PC-3 (cell line): ENCODE results near the gene PCCA. TPM values are rescaled to one million over a fixed set of nuclear protein-coding genes. Genes with fewer than 3 reads are reported as not detected.

Experiments
- ATAC-seq: fragments of 200-7000 bp; cut with Tn5 transposase; 2 replicates; pipeline ENCODE4 v1.9.1; 2020; ENCODE audit warnings: mild to moderate bottlenecking, moderate library complexity
- Bru-seq: library from RNA; stranded (reverse); fragments of 400-500 nt; gene quantifications from one replicate; lab custom pipeline; 2021; lab: Mats Ljungman, UMichigan
- BruChase-seq, 2 experiments: library from RNA; stranded (reverse); fragments of 400-500 nt; gene quantifications; one replicate each; lab custom pipeline; 2021; lab: Mats Ljungman, UMichigan
- BruUV-seq: library from RNA; stranded (reverse); fragments of 400-500 nt; replicated peaks from 2 replicates; lab custom pipeline; 2021; lab: Mats Ljungman, UMichigan
- CTCF ChIA-PET: fragments of 300-600 bp; sonication (Branson Sonifier 250); formaldehyde crosslinking; loops from one replicate; lab custom pipeline; 2022; ENCODE audit warnings: antibody characterized with exemption; lab: Charles Lee
- POLR2A ChIA-PET: fragments of 300-600 bp; sonication (Branson Sonifier 250); formaldehyde crosslinking; loops from one replicate; lab custom pipeline; 2022; ENCODE audit warnings: antibody characterized with exemption; ENCODE audit not compliant: unreplicated experiment; lab: Charles Lee
- DNase-seq: peaks from one replicate; pipeline ENCODE4 v3.0.0-alpha.2; 2015
- H2AFZ ChIP-seq: fragments of 300-600 bp; sonication (generic); 2 replicates; pipeline ENCODE4 v1.6.0; 2016; ENCODE audit warnings: antibody characterized with exemption, low read length
- H3F3A ChIP-seq: fragments of 300-600 bp; sonication (generic); one replicate; pipeline ENCODE4 v1.6.0; 2017; ENCODE audit warnings: antibody characterized with exemption, low read length, control low read depth, mild to moderate bottlenecking; ENCODE audit not compliant: unreplicated experiment
- H3K27ac ChIP-seq: fragments of 300-600 bp; sonication (generic); 2 replicates; pipeline ENCODE4 v1.5.1; 2016; ENCODE audit warnings: mild to moderate bottlenecking, low read length
- H3K27me3 ChIP-seq: fragments of 300-600 bp; sonication (generic); 2 replicates; pipeline ENCODE4 v1.6.1; 2016; ENCODE audit warnings: low read length, mixed read lengths
- H3K36me3 ChIP-seq: fragments of 300-600 bp; sonication (generic); 2 replicates; pipeline ENCODE4 v1.6.1; 2016; ENCODE audit warnings: low read depth, mixed run types, low read length, mixed read lengths
- H3K4me1 ChIP-seq: fragments of 300-600 bp; sonication (generic); 2 replicates; pipeline ENCODE4 v1.5.1; 2016; ENCODE audit warnings: low read length; ENCODE audit not compliant: insufficient read depth
- H3K4me2 ChIP-seq: fragments of 300-600 bp; sonication (generic); 2 replicates; pipeline ENCODE4 v1.6.0; 2016; ENCODE audit warnings: low read length
- H3K4me3 ChIP-seq: fragments of 300-600 bp; sonication (generic); 2 replicates; pipeline ENCODE4 v1.5.1; 2016; ENCODE audit warnings: mild to moderate bottlenecking, low read length, mixed read lengths
- H3K79me2 ChIP-seq: fragments of 300-600 bp; sonication (generic); 2 replicates; pipeline ENCODE4 v1.6.1; 2017; ENCODE audit warnings: low read length, mixed read lengths
- H3K9ac ChIP-seq: fragments of 300-600 bp; sonication (generic); 2 replicates; pipeline ENCODE4 v1.6.0; 2016; ENCODE audit warnings: mild to moderate bottlenecking, low read length
- H3K9me2 ChIP-seq: fragments of 300-600 bp; sonication (generic); replicated peaks from 2 replicates; pipeline ENCODE4 v1.6.1; 2016; ENCODE audit warnings: mixed run types, low read length, mixed read lengths
- H3K9me3 ChIP-seq: fragments of 300-600 bp; sonication (generic); 2 replicates; pipeline ENCODE4 v1.6.1; 2016; ENCODE audit warnings: low read length, mixed read lengths
- H4K20me1 ChIP-seq: fragments of 300-600 bp; sonication (generic); 2 replicates; pipeline ENCODE4 v1.6.1; 2016; ENCODE audit warnings: low read length, mixed read lengths
- EZH2 ChIP-seq: fragments of 300-600 bp; sonication (generic); IDR thresholded peaks from one replicate; pipeline ENCODE4 v1.6.1; 2017; ENCODE audit warnings: antibody characterized with exemption, mild to moderate bottlenecking, low read length; ENCODE audit not compliant: unreplicated experiment
- EZH2phosphoT487 ChIP-seq: fragments of 300-600 bp; sonication (generic); IDR thresholded peaks from 2 replicates; pipeline ENCODE4 v1.6.1; 2018; ENCODE audit warnings: mild to moderate bottlenecking, antibody characterized with exemption, low read length, borderline replicate concordance
- intact Hi-C: fragments of 100-400 bp; cut with micrococcal nuclease; formaldehyde crosslinking; loops from 2 replicates; pipeline ENCODE4 v1.9.0; 2023
- long read RNA-seq: library from polyadenylated mRNA; unstranded; transcript quantifications from one replicate; pipeline ENCODE4 v2.0.0, GENCODE V29; 2021; ENCODE audit not compliant: unreplicated experiment
- total RNA-seq: library from RNA; depleted of rRNA; stranded (reverse); fragments of >200 nt; gene quantifications from 2 replicates; pipeline ENCODE4 v1.2.3, GENCODE V29; 2014; rRNA removed
- TF ChIP-seq, protein P1 (sequence below): fragments of 300-600 bp; sonication (generic); conservative IDR thresholded peaks from 2 replicates; pipeline ENCODE4 v1.5.1; 2017; ENCODE audit warnings: antibody characterized with exemption, low read depth, mild to moderate bottlenecking, low read length

PCCA gene
- total RNA-seq, result 7.5 and 10.5 TPM in 2 replicates
- Bru-seq, nascent RNA, result percentile 66 among the genes with signal in this experiment
- percentile 49 among the genes with signal in this experiment for BruChase-seq, experiment 1, labeled RNA remaining after a 6-hour chase
- BruChase-seq, experiment 2, labeled RNA remaining after a 2-hour chase, result percentile 63 among the genes with signal in this experiment
- long read RNA-seq, transcript PCCA-202 (24 exons, 2,494 nt), result major isoform, 20 of 42 reads
- long read RNA-seq, partial matches to known transcripts, result 3 of 42 reads
- long read RNA-seq, other reads (novel, unspliced or antisense), result 17 of 42 reads

GRCh38 chr13:100088644-100089464 lies at the start of gene PCCA:
PCCA (plus strand) TSS chr13:100089093; CDS start chr13:100089121, 28 bp downstream.
- Histone ChIP-seq H3K9me3 (no peaks in the 10 kb centered on the region), H3K9me2 (no peaks in the 10 kb centered on the region), H3K27ac (no peak within 1 kb of the TSS), H2AFZ (peak within 1 kb of the TSS; percentile 88), H3K27me3 (no peaks in the 10 kb centered on the region), H3K9ac (peak within 1 kb of the TSS; percentile 60), H4K20me1 (peaks cover 4% of the 10 kb centered on the region; the same call in 1 of the 2 replicates), H3K36me3 (no peaks in the 10 kb centered on the region), H3F3A (no peaks in the 10 kb centered on the region), H3K4me3 (peak within 1 kb of the TSS; percentile 88), H3K79me2 (peaks cover 38% of the 10 kb centered on the region), H3K4me1 (peaks cover 11% of the 10 kb centered on the region; the same call in 1 of the 2 replicates), H3K4me2 (peak within 1 kb of the TSS; percentile 100)
- DNase-seq (peak; percentile 86), ATAC-seq (peak; percentile 92)
- CTCF ChIA-PET, result interaction anchor here (1.2 kb wide), 1 partner anchor 147 kb away, joined by 4 read pairs; no protein-coding TSS in a partner anchor
- no TSS peak for BruUV-seq
- POLR2A ChIA-PET, result interaction anchor here (0.6 kb wide), 1 partner anchor 146 kb away, joined by 7 read pairs; no protein-coding TSS in a partner anchor
- TF ChIP-seq, protein P1, sequence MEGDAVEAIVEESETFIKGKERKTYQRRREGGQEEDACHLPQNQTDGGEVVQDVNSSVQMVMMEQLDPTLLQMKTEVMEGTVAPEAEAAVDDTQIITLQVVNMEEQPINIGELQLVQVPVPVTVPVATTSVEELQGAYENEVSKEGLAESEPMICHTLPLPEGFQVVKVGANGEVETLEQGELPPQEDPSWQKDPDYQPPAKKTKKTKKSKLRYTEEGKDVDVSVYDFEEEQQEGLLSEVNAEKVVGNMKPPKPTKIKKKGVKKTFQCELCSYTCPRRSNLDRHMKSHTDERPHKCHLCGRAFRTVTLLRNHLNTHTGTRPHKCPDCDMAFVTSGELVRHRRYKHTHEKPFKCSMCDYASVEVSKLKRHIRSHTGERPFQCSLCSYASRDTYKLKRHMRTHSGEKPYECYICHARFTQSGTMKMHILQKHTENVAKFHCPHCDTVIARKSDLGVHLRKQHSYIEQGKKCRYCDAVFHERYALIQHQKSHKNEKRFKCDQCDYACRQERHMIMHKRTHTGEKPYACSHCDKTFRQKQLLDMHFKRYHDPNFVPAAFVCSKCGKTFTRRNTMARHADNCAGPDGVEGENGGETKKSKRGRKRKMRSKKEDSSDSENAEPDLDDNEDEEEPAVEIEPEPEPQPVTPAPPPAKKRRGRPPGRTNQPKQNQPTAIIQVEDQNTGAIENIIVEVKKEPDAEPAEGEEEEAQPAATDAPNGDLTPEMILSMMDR, result no peak
- TF ChIP-seq EZH2 (no peak), EZH2phosphoT487 (no peak)
- intact Hi-C loops, result loop anchor here (5.0 kb wide), 1 partner anchor 148 kb away; no protein-coding TSS in a partner anchor

GRCh38 chr13:100039740-100040139 lies 49.2 kb upstream of the PCCA start:
- DNase-seq (peak; percentile 53), ATAC-seq (peak; percentile 64)
- Histone ChIP-seq H2AFZ (peak overlapping the region; percentile 63; the same call in 1 of the 2 replicates), H3F3A (no peaks in the 10 kb centered on the region), H3K9ac (no peak overlapping the region), H4K20me1 (no peaks in the 10 kb centered on the region), H3K9me2 (no peaks in the 10 kb centered on the region), H3K27ac (no peak overlapping the region), H3K79me2 (no peaks in the 10 kb centered on the region), H3K4me3 (peak overlapping the region; percentile 30; the same call in 1 of the 2 replicates), H3K9me3 (no peaks in the 10 kb centered on the region), H3K4me1 (peaks cover 9% of the 10 kb centered on the region; the same call in 1 of the 2 replicates), H3K4me2 (peak overlapping the region; percentile 74), H3K36me3 (no peaks in the 10 kb centered on the region), H3K27me3 (no peaks in the 10 kb centered on the region)
- TF ChIP-seq, protein P1, result no peak
- TF ChIP-seq EZH2 (no peak), EZH2phosphoT487 (no peak)
- ChIA-PET CTCF (no interaction called here), POLR2A (interaction anchor here (0.6 kb wide), 1 partner anchor 517 kb away, joined by 5 read pairs; no protein-coding TSS in a partner anchor)
- no TSS peak for BruUV-seq
- intact Hi-C loops, result loop anchor here (5.0 kb wide), 3 partner anchors 118 to 473 kb away; no protein-coding TSS in a partner anchor
